ENCODE results near the gene DHX57.

Gene DHX57

GRCh38 chr2:38750011-38750890, 125.5 kb downstream of the DHX57 start:
- FAIRE-seq: no peak

- no peak for FAIRE-seq
Observed at GRCh38 chr2:38748943-38749804, 126.6 kb downstream of the DHX57 start.

GRCh38 chr2:38748391-38748790, 127.3 kb downstream of the DHX57 start:
- FAIRE-seq: no peak

GRCh38 chr2:38747819-38748218, 127.9 kb downstream of the DHX57 start:
- FAIRE-seq: no peak
